GM12878 (cell line): ENCODE results near the gene CTNNA2. TPM values are rescaled to one million over a fixed set of nuclear protein-coding genes. Genes with fewer than 3 reads are reported as not detected.

Experiments
- ATAC-seq: fragments of 200-7000 bp; cut with Tn5 transposase; 3 replicates; pipeline ENCODE4 v1.9.1; 2020; ENCODE audit warnings: mild to moderate bottlenecking, moderate library complexity
- BruUV-seq: library from RNA; stranded (reverse); fragments of 400-500 nt; replicated peaks from 2 replicates; lab custom pipeline; 2021; lab: Mats Ljungman, UMichigan
- CTCF ChIA-PET: fragments of 300-600 bp; sonication (Branson Sonifier 250); formaldehyde crosslinking; extraction: SDS; loops from one replicate; lab custom pipeline; 2021; ENCODE audit warnings: inconsistent platforms; lab: Yijun Ruan, JAX
- POLR2A ChIA-PET: fragments of 350-600 bp; formaldehyde crosslinking; extraction: SDS; loops from one replicate; lab custom pipeline; 2021; ENCODE audit warnings: inconsistent platforms; lab: Charles Lee
- RAD21 ChIA-PET: fragments of 300-600 bp; sonication (Branson Sonifier 250); formaldehyde crosslinking; loops from one replicate; lab custom pipeline; 2023; ENCODE audit warnings: antibody characterized with exemption; ENCODE audit not compliant: unreplicated experiment; lab: Charles Lee
- SMC1A ChIA-PET: fragments of 300-600 bp; sonication (Branson Sonifier 250); formaldehyde crosslinking; loops from one replicate; lab custom pipeline; 2023; ENCODE audit not compliant: unreplicated experiment, uncharacterized antibody; lab: Charles Lee
- DNase-seq: peaks from one replicate; pipeline ENCODE4 v3.0.0-alpha.2; 2011; ENCODE audit warnings: low read depth, low spot score
- FAIRE-seq: peaks from 3 replicates; lab custom pipeline; 2011; peaks lifted over from hg19 to GRCh38; lab: Jason Lieb, UNC
- H2AFZ ChIP-seq: 2 replicates; pipeline ENCODE4 v1.6.0; 2011; ENCODE audit warnings: low read depth, low read length, control low read depth; ENCODE audit not compliant: control insufficient read depth
- H3K27ac ChIP-seq: 2 replicates; pipeline ENCODE4 v1.5.1; 2011; ENCODE audit warnings: control low read depth; ENCODE audit not compliant: control insufficient read depth, insufficient read depth
- H3K27me3 ChIP-seq, 2 experiments: replicated peaks in 1 of 2; 2 replicates each; pipeline versions ENCODE4 v1.6.0 to v1.6.1; 2011; ENCODE audit warnings: low read length in 1 of 2; ENCODE audit not compliant: control insufficient read depth in 2 of 2, insufficient read depth in 2 of 2
- H3K36me3 ChIP-seq, 2 experiments: 2 replicates each; pipeline ENCODE4 v1.5.1; 2011; ENCODE audit warnings: low read length in 1 of 2; ENCODE audit not compliant: control insufficient read depth in 2 of 2, insufficient read depth in 2 of 2
- H3K4me1 ChIP-seq: 2 replicates; pipeline ENCODE4 v1.6.1; 2011; ENCODE audit warnings: mild to moderate bottlenecking, low read length, moderate library complexity, mixed read lengths; ENCODE audit not compliant: control insufficient read depth, insufficient read depth
- H3K4me2 ChIP-seq: 2 replicates; pipeline ENCODE4 v1.6.0; 2011; ENCODE audit warnings: control low read depth; ENCODE audit not compliant: control insufficient read depth, insufficient read depth
- H3K4me3 ChIP-seq: fragments of 200-600 bp; sonication (generic); 2 replicates; pipeline ENCODE4 v1.5.1; 2016
- H3K79me2 ChIP-seq: 2 replicates; pipeline ENCODE4 v1.6.0; 2011; ENCODE audit warnings: low read length; ENCODE audit not compliant: control insufficient read depth, insufficient read depth
- H3K9ac ChIP-seq: 2 replicates; pipeline ENCODE4 v1.8.0; 2011; ENCODE audit warnings: low read length, control low read depth, mixed read lengths; ENCODE audit not compliant: control insufficient read depth, insufficient read depth
- H3K9me3 ChIP-seq: replicated peaks from 3 replicates; pipeline ENCODE4 v1.5.1; 2011; ENCODE audit warnings: mild to moderate bottlenecking, low read length; ENCODE audit not compliant: control insufficient read depth, insufficient read depth
- H4K20me1 ChIP-seq: 2 replicates; pipeline ENCODE4 v1.6.0; 2011; ENCODE audit not compliant: control insufficient read depth, insufficient read depth
- BHLHE40 ChIP-seq, 2 experiments: fragments of 450-650 bp in 1 of 2; IDR thresholded peaks; 2 replicates each; pipeline ENCODE4 v1.6.1; 2011 to 2017; ENCODE audit warnings: low read depth in 2 of 2, borderline replicate concordance in 1 of 2, improper control_type of control experiment in 1 of 2, low read length in 1 of 2, mild to moderate bottlenecking in 1 of 2
- CBX3 ChIP-seq: fragments of 200-600 bp; sonication (generic); IDR thresholded peaks from 2 replicates; pipeline ENCODE4 v1.6.1; 2016; ENCODE audit warnings: low read depth, borderline replicate concordance
- E4F1 ChIP-seq: fragments of 450-650 bp; IDR thresholded peaks from 2 replicates; pipeline ENCODE4 v1.6.1; 2018; ENCODE audit warnings: borderline replicate concordance, mild to moderate bottlenecking; ENCODE audit not compliant: partially characterized antibody
- FOXK2 ChIP-seq: fragments of 450-650 bp; IDR thresholded peaks from 2 replicates; pipeline ENCODE4 v1.6.1; 2017; ENCODE audit warnings: mild to moderate bottlenecking, moderate library complexity
- FOXM1 ChIP-seq: IDR thresholded peaks from 2 replicates; pipeline ENCODE4 v1.6.1; 2012; ENCODE audit warnings: low read depth, mild to moderate bottlenecking, inconsistent platforms, low read length, moderate library complexity
- IKZF2 ChIP-seq, 2 experiments: fragments of 450-650 bp; IDR thresholded peaks; 2 replicates each; pipeline ENCODE4 v1.6.1; 2017; ENCODE audit warnings: mild to moderate bottlenecking in 2 of 2, moderate library complexity in 2 of 2
- NKRF ChIP-seq: fragments of 450-650 bp; conservative IDR thresholded peaks from 2 replicates; pipeline ENCODE4 v1.6.1; 2017; ENCODE audit warnings: mild to moderate bottlenecking, moderate library complexity
- NRF1 ChIP-seq: conservative IDR thresholded peaks from 2 replicates; pipeline ENCODE4 v1.6.1; 2011; ENCODE audit warnings: mild to moderate bottlenecking, low read depth, low read length, improper control_type of control experiment
- RCOR1 ChIP-seq: conservative IDR thresholded peaks from 2 replicates; pipeline ENCODE4 v1.6.1; 2012; ENCODE audit warnings: low read depth, low read length, improper control_type of control experiment
- RELA ChIP-seq: fragments of 450-650 bp; IDR thresholded peaks from 2 replicates; pipeline ENCODE4 v1.8.0; 2014; ENCODE audit warnings: borderline replicate concordance; ENCODE audit not compliant: partially characterized antibody
- RELB ChIP-seq: fragments of 450-650 bp; IDR thresholded peaks from 2 replicates; pipeline ENCODE4 v1.6.1; 2017; ENCODE audit warnings: low read depth, mild to moderate bottlenecking, moderate library complexity
- SMAD1 ChIP-seq: fragments of 450-650 bp; IDR thresholded peaks from 2 replicates; pipeline ENCODE4 v1.6.1; 2018; ENCODE audit warnings: mild to moderate bottlenecking, low read depth; ENCODE audit not compliant: partially characterized antibody
- SMARCA5 ChIP-seq: fragments of 450-650 bp; IDR thresholded peaks from 2 replicates; pipeline ENCODE4 v1.6.1; 2017; ENCODE audit warnings: mild to moderate bottlenecking
- SPI1 ChIP-seq: IDR thresholded peaks from 2 replicates; pipeline ENCODE4 v1.6.1; 2011; ENCODE audit warnings: low read depth, mild to moderate bottlenecking, low read length, moderate library complexity, borderline replicate concordance; ENCODE audit not compliant: insufficient read depth
- SREBF2 ChIP-seq: IDR thresholded peaks from 2 replicates; pipeline ENCODE4 v1.6.1; 2012; ENCODE audit warnings: mild to moderate bottlenecking, low read length
- ZNF207 ChIP-seq: fragments of 450-650 bp; IDR thresholded peaks from 2 replicates; pipeline ENCODE4 v1.6.1; 2014; ENCODE audit warnings: antibody characterized with exemption, mild to moderate bottlenecking, borderline replicate concordance
- ZNF274 ChIP-seq: IDR thresholded peaks from one replicate; pipeline ENCODE4 v1.8.0; 2011; ENCODE audit not compliant: insufficient read length, insufficient read depth
- WGBS: methylation state at CpG from one replicate; pipeline ENCODE4 v1.1.6; 2016; ENCODE audit warnings: low lambda C conversion rate; ENCODE audit not compliant: insufficient replicate concordance, insufficient coverage; ENCODE audit errors: missing lambda C conversion rate; 5-methylcytosine and 5-hydroxymethylcytosine counted together
- in situ Hi-C: fragments of 300-500 bp; cut with MboI; formaldehyde crosslinking; loops from 9 replicates; pipeline ENCODE4 v1.14.3; 2018; ENCODE audit warnings: mixed read lengths
- intact Hi-C: fragments of 100-400 bp; cut with micrococcal nuclease; formaldehyde crosslinking; loops from one replicate; pipeline ENCODE4 v1.14.2; 2022; ENCODE audit not compliant: unreplicated experiment
- polyA plus RNA-seq, 11 experiments: library from polyadenylated mRNA; depleted of rRNA in 4 of 11; unstranded in 6 of 11; stranded (reverse) in 5 of 11; fragments of >200 nt; fragmentation: Nextera tagmentation in 4 of 11; fragmentation: Illumina TruSeq in 1 of 11; extraction: Ambion mirVana in 4 of 11; extraction: Trizol in 1 of 11; gene quantifications; 1 replicate in 1 of 11; 2 replicates in 10 of 11; pipeline versions ENCODE4 v1.2.1 to v1.2.3, GENCODE V29; 2011 to 2016; ENCODE audit warnings: inconsistent platforms in 2 of 11, missing spikeins in 2 of 11, low read depth in 1 of 11
- total RNA-seq, 4 experiments: library from RNA; depleted of rRNA in 3 of 4; stranded (reverse); fragments of >200 nt in 3 of 4; fragmentation: Illumina TruSeq in 1 of 4; extraction: Trizol in 1 of 4; gene quantifications; 2 replicates each; pipeline versions ENCODE4 v1.2.1 to v1.2.3, GENCODE V29; 2013 to 2021

Gene CTNNA2
- total and polyA plus RNA-seq, 10 of the 15 experiments (the other 5 are each of a cell fraction or from before 2014, with no cell fraction given), result 2.4 to 36.2 (median 6.6) TPM

GRCh38 chr2:80078290-80079036 lies 565.6 kb downstream of the CTNNA2 start:
- Histone ChIP-seq H3K4me3 (no peak overlapping the region), H3K36me3 (no peaks in the 10 kb centered on the region), H3K9me3 (no peaks in the 10 kb centered on the region), H3K9ac (no peak overlapping the region), H2AFZ (no peak overlapping the region), H3K27me3 (no peaks in the 10 kb centered on the region), H4K20me1 (no peaks in the 10 kb centered on the region), H3K4me1 (no peaks in the 10 kb centered on the region), H3K4me2 (no peak overlapping the region), H3K27ac (no peak overlapping the region), H3K79me2 (no peaks in the 10 kb centered on the region)
- BruUV-seq, result no TSS peak
- WGBS, result 54% methylated on average over 6 of the region's 6 CpGs
- DNase-seq (no peak), FAIRE-seq (no peak), ATAC-seq (no peak)
- ChIA-PET SMC1A (no interaction called here), RAD21 (no interaction called here), POLR2A (no interaction called here), CTCF (interaction anchor here (1.2 kb wide), 1 partner anchor 421 kb away, joined by 3 read pairs; no protein-coding TSS in a partner anchor)
- intact Hi-C loops (loop anchor here (10.0 kb wide), 1 partner anchor 156 kb away; no protein-coding TSS in a partner anchor), in situ Hi-C loops (no loop called here)
- TF ChIP-seq IKZF2 (IDR thresholded peaks at IDR 0.05), result no peak
- no peak for TF ChIP-seq SMARCA5
- TF ChIP-seq RCOR1, result no peak
- no peak for TF ChIP-seq SREBF2
- TF ChIP-seq SMAD1, result no peak
- no peak for TF ChIP-seq ZNF207
- no peak for TF ChIP-seq E4F1
- TF ChIP-seq FOXM1, result no peak
- TF ChIP-seq BHLHE40 (IDR thresholded peaks at IDR 0.05; ENCODE audit: borderline replicate concordance in 1 of 2, low read depth in 2 of 2, low read length in 1 of 2), result no peak
- no peak for TF ChIP-seq ZNF274
- TF ChIP-seq RELB, result no peak
- no peak for TF ChIP-seq CBX3
- TF ChIP-seq SPI1, result no peak
- TF ChIP-seq RELA, result no peak
- TF ChIP-seq FOXK2, result no peak
- no peak for TF ChIP-seq NRF1
- TF ChIP-seq NKRF, result no peak
